Activated T-helper 2 cell treated with anti-CD3 and anti-CD28 coated beads, Interferon-gamma antibody, Interleukin-2, Interleukin-4, amounts not matched to agents 10 μg/mL and 5 μg/mL and 100 μg/mL, durations not matched to agents 14 hours and 24 hours and 36 hours (primary cell): ENCODE results near the gene CCDC184. TPM values are rescaled to one million over a fixed set of nuclear protein-coding genes. Genes with fewer than 3 reads are reported as not detected.
A peak's percentile ranks its signal among the peaks of the same experiment; 100 is the strongest.
"Not testable (repeated sequence)": the region's sequence is repeated elsewhere in the genome, so short reads cannot be mapped to it uniquely, and the experiment has no call there.

ENCODE experiments used
- DNase-seq: peaks from one replicate; pipeline ENCODE4 v3.0.0; 2021; ENCODE audit warnings: low spot score
- H3K27ac Mint-ChIP-seq: one replicate; pipeline ENCODE4 v1.8.0; 2021; ENCODE audit warnings: mixed read lengths
- H3K27me3 Mint-ChIP-seq: one replicate; pipeline ENCODE4 v1.8.0; 2021; ENCODE audit warnings: low read depth, mixed read lengths
- H3K36me3 Mint-ChIP-seq: one replicate; pipeline ENCODE4 v1.8.0; 2021; ENCODE audit warnings: low read depth, mixed read lengths
- H3K4me1 Mint-ChIP-seq: one replicate; pipeline ENCODE4 v1.8.0; 2021; ENCODE audit warnings: low read depth, mixed read lengths
- H3K4me3 Mint-ChIP-seq: one replicate; pipeline ENCODE4 v1.8.0; 2021; ENCODE audit warnings: low read depth, mild to moderate bottlenecking, moderate library complexity, mixed read lengths
- H3K9me3 Mint-ChIP-seq: one replicate; pipeline ENCODE4 v1.8.0; 2021; ENCODE audit warnings: mixed read lengths
- intact Hi-C: fragments of 100-400 bp; cut with micrococcal nuclease; formaldehyde crosslinking; loops from one replicate; pipeline ENCODE4 v1.15.1; 2023
- total RNA-seq: library from RNA; stranded (reverse); gene quantifications from 2 replicates; pipeline ENCODE4 v1.2.3, GENCODE V29; 2022

CCDC184 gene
- total RNA-seq, 1 donor from 2014 or later: 0.64 TPM

DNA sequence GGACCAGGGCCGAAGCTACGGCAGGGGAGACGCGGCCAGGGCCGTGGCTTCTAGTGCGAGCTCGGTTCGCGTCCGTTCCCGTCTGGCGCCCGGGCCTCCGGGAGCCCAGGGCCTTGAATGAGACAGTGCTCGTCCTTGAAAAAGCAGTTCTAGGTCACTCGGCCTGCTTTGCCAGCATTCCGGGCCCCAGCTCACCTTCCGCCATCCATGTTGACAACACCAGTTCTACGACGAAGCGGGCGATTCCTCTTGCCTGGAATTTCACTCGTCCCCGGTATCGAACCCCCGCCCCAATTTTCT is 15.2 kb downstream of the CCDC184 start:
- H3K4me1 Mint-ChIP-seq: peaks cover 20% of the 10 kb centered on the region
- peak overlapping the region; percentile 81 for H3K4me3 Mint-ChIP-seq
- peaks cover 24% of the 10 kb centered on the region for H3K9me3 Mint-ChIP-seq
- intact Hi-C loops: loop anchor here (1.0 to 2.0 kb wide), 2 partner anchors 41 to 152 kb away; partner anchors contain the start of genes ASB8 and ZNF641
- peak overlapping the region; percentile 96 for H3K27ac Mint-ChIP-seq
- peaks cover 39% of the 10 kb centered on the region for H3K36me3 Mint-ChIP-seq
- peaks cover 16% of the 10 kb centered on the region for H3K27me3 Mint-ChIP-seq
- no peak for DNase-seq

DNA sequence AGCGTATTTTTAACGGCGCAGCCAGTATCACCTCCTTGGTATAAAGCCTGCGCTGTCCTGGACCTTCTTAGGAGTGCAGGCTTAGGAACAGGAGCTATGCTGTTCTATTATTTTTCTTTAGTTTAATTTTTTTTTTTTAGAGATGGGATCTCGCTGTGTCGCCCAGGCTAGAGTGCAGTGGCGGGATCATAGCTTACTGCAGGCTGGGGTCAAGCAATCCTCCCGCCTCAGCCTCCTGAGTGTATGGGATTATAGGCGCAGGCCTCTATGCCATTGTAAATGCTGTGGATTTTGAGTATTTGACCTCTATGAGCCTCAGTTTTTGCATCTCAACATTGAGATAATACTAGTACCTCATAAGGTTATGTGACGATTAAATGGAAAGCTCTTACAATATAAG is 15.5 kb downstream of the CCDC184 start:
- no peak for DNase-seq
- Mint-ChIP-seq H3K27me3 (peaks cover 14% of the 10 kb centered on the region), H3K4me3 (peak overlapping the region; percentile 81), H3K4me1 (peaks cover 20% of the 10 kb centered on the region), H3K9me3 (peaks cover 28% of the 10 kb centered on the region), H3K27ac (peak overlapping the region; percentile 96), H3K36me3 (peaks cover 42% of the 10 kb centered on the region)
- intact Hi-C loops: loop anchor here (1.0 to 2.0 kb wide), 2 partner anchors 42 to 152 kb away; partner anchors contain the start of genes ASB8 and ZNF641

GRCh38 chr12:48199774-48200221 is 16.4 kb downstream of the CCDC184 start:
- intact Hi-C loops: loop anchor here (2.0 kb wide), 1 partner anchor 151 kb away; the partner anchor contains the start of gene ZNF641
- Mint-ChIP-seq H3K27ac (peak overlapping the region; percentile 96), H3K4me1 (peaks cover 20% of the 10 kb centered on the region), H3K27me3 (peaks cover 7% of the 10 kb centered on the region), H3K36me3 (peaks cover 47% of the 10 kb centered on the region), H3K9me3 (peaks cover 34% of the 10 kb centered on the region), H3K4me3 (peak overlapping the region; percentile 81)
- no peak for DNase-seq

- H3K27ac Mint-ChIP-seq: no peak overlapping the region
These were observed 17.6 kb downstream of the CCDC184 start for GRCh38 chr12:48201091-48201490.

DNA sequence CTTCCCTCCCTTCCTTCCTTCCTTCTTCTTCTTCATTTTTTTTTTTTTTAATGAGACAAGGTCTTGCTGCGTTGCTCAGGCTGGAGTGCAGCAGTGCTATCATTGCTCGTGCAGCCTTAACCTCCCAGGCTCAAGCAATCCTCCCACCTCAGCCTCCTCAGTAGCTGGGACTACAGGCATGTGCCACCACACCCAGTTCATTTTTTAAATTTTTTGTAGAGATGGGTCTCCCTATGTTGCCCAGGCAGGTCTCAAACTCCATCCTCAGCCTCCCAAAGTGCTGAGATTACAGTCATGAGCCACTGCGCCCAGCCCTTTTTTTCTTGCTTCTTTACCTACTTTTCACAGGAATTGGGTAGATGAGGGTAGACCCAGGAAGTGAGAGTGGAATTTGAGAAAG is 18.1 kb downstream of the CCDC184 start:
- Mint-ChIP-seq H3K36me3 (peaks cover 51% of the 10 kb centered on the region), H3K27me3 (no peaks in the 10 kb centered on the region), H3K9me3 (peaks cover 46% of the 10 kb centered on the region), H3K27ac (no peak overlapping the region), H3K4me3 (no peak overlapping the region), H3K4me1 (peaks cover 20% of the 10 kb centered on the region)
- no peak for DNase-seq
- intact Hi-C loops: no loop called here

More at GRCh38 chr12:48201091-48201490, 17.6 kb downstream of the CCDC184 start:
- H3K36me3 Mint-ChIP-seq: peaks cover 47% of the 10 kb centered on the region
- intact Hi-C loops: no loop called here
- no peaks in the 10 kb centered on the region for H3K27me3 Mint-ChIP-seq
- no peak overlapping the region for H3K4me3 Mint-ChIP-seq
- DNase-seq: no peak
- peaks cover 20% of the 10 kb centered on the region for H3K4me1 Mint-ChIP-seq
- peaks cover 42% of the 10 kb centered on the region for H3K9me3 Mint-ChIP-seq

- Mint-ChIP-seq H3K36me3 (peaks cover 55% of the 10 kb centered on the region), H3K4me3 (no peak overlapping the region), H3K27ac (no peak overlapping the region), H3K9me3 (peaks cover 57% of the 10 kb centered on the region), H3K4me1 (peaks cover 16% of the 10 kb centered on the region), H3K27me3 (no peaks in the 10 kb centered on the region)
- intact Hi-C loops: no loop called here
- no peak for DNase-seq
These were observed 19.3 kb downstream of the CCDC184 start for GRCh38 chr12:48202766-48203165.

DNA sequence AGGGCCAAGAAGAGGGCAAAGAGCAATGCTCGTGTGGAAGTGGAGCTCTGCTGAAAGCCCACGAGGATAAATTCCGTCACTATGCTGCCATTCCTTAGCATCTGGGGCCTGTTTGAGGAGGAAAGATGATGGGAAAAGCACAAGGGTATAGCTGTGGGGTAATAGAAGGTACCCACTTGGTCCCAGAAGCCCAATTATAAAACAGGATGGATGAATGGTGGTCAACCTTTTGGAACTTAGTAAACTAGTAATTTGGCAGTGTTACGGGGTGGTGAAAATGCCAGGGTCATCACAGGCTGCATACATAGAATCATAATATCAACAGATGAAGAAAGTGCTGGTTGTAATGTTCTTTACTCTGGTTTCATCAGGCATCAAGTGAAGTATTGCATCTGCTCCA is 19.7 kb downstream of the CCDC184 start, which contains the start of gene OR10AD1:
Gene OR10AD1, minus strand, starts transcription at position 101 of the 400 bp plus-strand sequence. Its CDS starts 0 bp downstream, at position 101.
- no peak for DNase-seq
- peaks cover 16% of the 10 kb centered on the region for H3K4me1 Mint-ChIP-seq
- H3K36me3 Mint-ChIP-seq: peaks cover 55% of the 10 kb centered on the region
- peaks cover 57% of the 10 kb centered on the region for H3K9me3 Mint-ChIP-seq
- no peak within 1 kb of the TSS for H3K27ac Mint-ChIP-seq
- H3K4me3 Mint-ChIP-seq: no peak within 1 kb of the TSS
- no peaks in the 10 kb centered on the region for H3K27me3 Mint-ChIP-seq
- intact Hi-C loops: no loop called here

DNA sequence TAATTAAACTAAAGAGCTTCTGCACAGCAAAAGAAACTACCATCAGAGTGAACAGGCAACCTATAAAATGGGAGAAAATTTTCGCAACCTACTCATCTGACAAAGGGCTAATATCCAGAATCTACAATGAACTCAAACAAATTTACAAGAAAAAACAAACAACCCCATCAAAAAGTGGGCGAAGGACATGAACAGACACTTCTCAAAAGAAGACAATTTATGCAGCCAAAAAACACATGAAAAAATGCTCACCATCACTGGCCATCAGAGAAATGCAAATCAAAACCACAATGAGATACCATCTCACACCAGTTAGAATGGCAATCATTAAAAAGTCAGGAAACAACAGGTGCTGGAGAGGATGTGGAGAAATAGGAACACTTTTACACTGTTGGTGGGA is 26.1 kb downstream of the CCDC184 start:
- H3K4me1 Mint-ChIP-seq, intact Hi-C loops, H3K27ac Mint-ChIP-seq, H3K4me3 Mint-ChIP-seq, DNase-seq: not testable (repeated sequence)
- Mint-ChIP-seq H3K9me3 (peaks cover 29% of the 10 kb centered on the region), H3K36me3 (peaks cover 11% of the 10 kb centered on the region), H3K27me3 (peaks cover 18% of the 10 kb centered on the region)

DNA sequence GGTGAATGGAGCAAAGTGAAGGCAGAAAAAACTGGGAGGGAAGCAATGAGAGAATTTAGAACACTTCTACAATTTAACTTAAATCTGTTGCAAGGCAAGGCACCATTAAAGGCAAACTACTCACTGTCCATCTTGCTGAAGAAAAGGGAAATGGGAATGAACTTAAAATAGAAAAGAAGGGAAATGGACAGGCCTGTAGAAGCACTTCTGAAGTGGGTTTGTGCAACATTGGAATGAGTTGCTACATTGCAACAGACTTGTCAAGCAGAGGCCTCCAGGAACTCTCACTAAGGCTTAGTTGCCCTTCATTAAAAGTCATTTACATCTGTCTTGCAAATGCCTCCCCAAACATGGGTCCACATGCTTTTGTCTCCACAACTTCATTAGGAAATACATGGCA is 33.3 kb downstream of the CCDC184 start:
- no peak overlapping the region for H3K27ac Mint-ChIP-seq

DNA sequence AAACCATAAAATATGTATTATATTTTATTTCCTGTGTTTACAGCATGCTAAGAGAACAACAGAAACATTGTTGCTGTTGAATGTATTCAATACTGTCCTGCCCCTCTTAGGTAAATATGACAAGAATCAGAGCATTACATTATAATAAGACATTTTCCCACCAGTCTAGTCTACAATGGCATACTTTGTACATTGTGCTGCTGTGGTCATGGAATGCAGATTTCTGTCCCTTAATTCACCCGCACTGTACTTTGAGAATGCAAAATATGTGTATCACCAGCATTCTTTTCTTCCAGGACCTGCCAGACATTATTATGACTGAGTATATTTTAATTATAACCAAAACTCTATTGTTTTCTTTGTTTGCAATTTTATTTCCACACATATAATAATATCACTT is 36.2 kb downstream of the CCDC184 start:
- Mint-ChIP-seq H3K36me3 (no peaks in the 10 kb centered on the region), H3K27ac (no peak overlapping the region), H3K4me3 (no peak overlapping the region), H3K4me1 (no peaks in the 10 kb centered on the region), H3K27me3 (peaks cover 9% of the 10 kb centered on the region), H3K9me3 (no peaks in the 10 kb centered on the region)
- no peak for DNase-seq
- intact Hi-C loops: no loop called here

More for the DNA sequence above, 33.3 kb downstream of the CCDC184 start:
- intact Hi-C loops: no loop called here
- no peaks in the 10 kb centered on the region for H3K4me1 Mint-ChIP-seq
- no peak for DNase-seq
- peaks cover 17% of the 10 kb centered on the region for H3K27me3 Mint-ChIP-seq
- no peaks in the 10 kb centered on the region for H3K36me3 Mint-ChIP-seq
- no peaks in the 10 kb centered on the region for H3K9me3 Mint-ChIP-seq
- no peak overlapping the region for H3K4me3 Mint-ChIP-seq

DNA sequence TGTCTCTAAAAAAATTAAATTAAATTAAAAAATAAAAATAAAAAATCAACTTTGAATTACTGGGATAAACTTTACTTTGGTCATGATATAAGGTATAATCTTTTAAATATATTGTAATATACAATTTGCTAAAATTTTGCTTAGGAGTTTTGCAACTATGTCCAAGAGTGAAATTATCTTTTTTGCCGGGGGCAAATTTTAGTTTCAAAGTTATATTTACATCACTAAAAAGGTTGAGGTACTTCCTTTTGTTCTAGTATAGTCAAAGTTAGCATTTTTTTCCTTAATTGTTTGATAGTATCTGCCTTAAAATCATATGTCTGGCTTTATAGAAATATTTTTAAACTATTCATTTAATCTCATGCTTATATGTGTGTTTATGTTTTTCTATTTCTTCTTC is 37.3 kb downstream of the CCDC184 start:
- intact Hi-C loops: no loop called here
- Mint-ChIP-seq H3K36me3 (no peaks in the 10 kb centered on the region), H3K9me3 (no peaks in the 10 kb centered on the region), H3K27me3 (peaks cover 9% of the 10 kb centered on the region), H3K4me3 (no peak overlapping the region), H3K4me1 (no peaks in the 10 kb centered on the region), H3K27ac (no peak overlapping the region)
- DNase-seq: no peak

- peaks cover 9% of the 10 kb centered on the region for H3K27me3 Mint-ChIP-seq
These were observed 38.2 kb downstream of the CCDC184 start for GRCh38 chr12:48221645-48222044.

DNA sequence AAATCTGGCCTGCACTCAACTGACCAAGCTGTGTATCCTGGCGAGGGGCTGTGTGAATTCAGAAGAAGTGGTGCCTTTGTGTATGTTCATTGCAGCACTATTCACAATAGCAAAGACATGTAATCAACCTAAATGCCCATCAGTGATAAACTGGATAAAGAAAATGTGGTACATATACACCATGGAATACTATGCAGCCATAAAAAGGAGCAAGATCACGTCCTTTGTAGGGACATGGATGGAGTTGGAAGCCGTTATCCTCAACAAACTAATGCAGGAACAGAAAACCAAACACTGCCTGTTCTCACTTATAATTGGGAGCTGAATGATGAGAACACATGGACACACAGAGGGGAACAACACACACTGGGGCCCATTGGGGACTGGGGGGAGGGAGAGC is 41.1 kb downstream of the CCDC184 start:
- H3K4me3 Mint-ChIP-seq, H3K27me3 Mint-ChIP-seq, intact Hi-C loops, H3K36me3 Mint-ChIP-seq, H3K4me1 Mint-ChIP-seq, DNase-seq, H3K27ac Mint-ChIP-seq: not testable (repeated sequence)
- peaks cover 10% of the 10 kb centered on the region for H3K9me3 Mint-ChIP-seq

More at GRCh38 chr12:48221645-48222044, 38.2 kb downstream of the CCDC184 start:
- Mint-ChIP-seq H3K36me3 (no peaks in the 10 kb centered on the region), H3K4me1 (no peaks in the 10 kb centered on the region), H3K4me3 (no peak overlapping the region), H3K9me3 (peaks cover 2% of the 10 kb centered on the region), H3K27ac (no peak overlapping the region)
- no peak for DNase-seq
- intact Hi-C loops: no loop called here
